GM21447 (cell line): Measurements from ENCODE around the gene PCSK5.

Experiments
- ATAC-seq: cut with Tn5 transposase; IDR thresholded peaks from one replicate; pipeline ENCODE4 v1.9.1; 2021; ENCODE audit not compliant: unreplicated experiment

The PCSK5 gene

DNA sequence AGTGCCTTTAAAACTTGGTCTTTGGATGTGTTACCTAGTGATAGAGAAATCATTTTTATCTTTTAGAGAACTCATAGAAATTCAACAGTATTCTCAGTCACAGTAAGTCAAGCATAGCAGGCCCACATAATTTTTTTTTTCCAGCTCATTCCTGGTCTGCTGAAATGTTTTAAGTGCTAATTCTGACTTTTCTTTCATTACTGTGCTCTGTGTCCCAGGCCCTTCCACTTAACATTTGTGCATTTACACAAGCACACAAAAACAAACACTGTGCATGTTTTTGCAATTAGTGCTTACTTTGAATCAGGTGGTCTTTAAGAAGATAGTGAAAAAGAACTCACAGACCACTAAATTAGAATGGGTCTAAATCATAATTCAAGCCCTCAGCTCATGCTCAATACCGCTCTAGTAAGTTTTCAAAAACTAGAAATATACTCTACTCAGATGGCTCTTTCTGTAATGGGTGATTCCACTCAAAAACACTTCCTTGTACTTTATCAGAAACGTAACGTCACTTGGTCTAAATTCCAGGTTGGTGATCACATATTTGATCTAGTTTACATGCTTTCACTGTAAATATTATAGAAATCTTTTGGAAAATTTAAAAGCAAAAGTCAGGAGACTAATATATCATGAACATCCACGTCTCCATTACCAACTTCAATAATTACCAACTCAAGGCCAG lies 107.8 kb downstream of the PCSK5 start:
- ATAC-seq: no peak

GRCh38 chr9:76001459-76001858 lies 111.0 kb downstream of the PCSK5 start:
- no peak for ATAC-seq

GRCh38 chr9:76003041-76003440 lies 112.6 kb downstream of the PCSK5 start:
- ATAC-seq: no peak

DNA sequence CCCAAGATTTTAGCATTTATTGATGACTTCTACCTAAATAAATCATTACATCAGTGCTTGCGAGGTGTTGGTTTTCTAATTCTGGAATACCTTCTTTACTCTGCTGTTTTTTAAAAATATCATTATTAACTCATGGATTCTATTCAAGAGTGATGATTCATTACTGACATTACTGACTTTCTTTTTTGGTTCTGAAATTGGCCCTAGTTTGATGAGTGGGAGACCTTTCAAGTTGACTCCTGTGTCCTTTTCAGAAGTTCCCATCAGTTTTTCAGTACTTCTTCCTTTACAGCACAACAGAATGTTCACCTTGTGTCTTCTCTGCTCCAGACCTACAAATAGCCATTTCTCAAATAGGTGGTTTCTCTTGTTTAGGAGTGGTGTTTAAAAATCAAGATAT lies 114.1 kb downstream of the PCSK5 start:
- peak; percentile 53 for ATAC-seq

DNA sequence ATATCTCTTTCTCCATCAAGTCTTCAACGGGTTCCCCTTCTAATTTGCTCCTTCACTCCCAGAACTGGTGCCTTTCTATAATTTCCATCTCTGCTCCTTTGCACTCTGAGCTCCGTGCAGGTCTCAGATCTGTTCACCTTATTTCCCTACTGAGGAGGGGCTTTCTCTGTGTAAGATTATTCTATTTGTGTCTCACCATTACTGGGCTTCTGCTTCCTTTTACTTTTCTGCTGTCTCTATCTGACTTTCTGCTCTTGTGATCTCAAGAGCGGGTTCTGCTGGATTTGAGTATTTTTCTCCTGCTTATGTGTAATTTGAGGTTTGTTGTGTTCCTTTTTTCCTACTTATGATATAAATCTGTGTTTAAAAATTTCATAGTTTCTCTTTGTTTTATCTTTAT lies 117.5 kb downstream of the PCSK5 start:
- ATAC-seq: no peak

- ATAC-seq: no peak
Observed at GRCh38 chr9:76013809-76014208, 123.3 kb downstream of the PCSK5 start.

DNA sequence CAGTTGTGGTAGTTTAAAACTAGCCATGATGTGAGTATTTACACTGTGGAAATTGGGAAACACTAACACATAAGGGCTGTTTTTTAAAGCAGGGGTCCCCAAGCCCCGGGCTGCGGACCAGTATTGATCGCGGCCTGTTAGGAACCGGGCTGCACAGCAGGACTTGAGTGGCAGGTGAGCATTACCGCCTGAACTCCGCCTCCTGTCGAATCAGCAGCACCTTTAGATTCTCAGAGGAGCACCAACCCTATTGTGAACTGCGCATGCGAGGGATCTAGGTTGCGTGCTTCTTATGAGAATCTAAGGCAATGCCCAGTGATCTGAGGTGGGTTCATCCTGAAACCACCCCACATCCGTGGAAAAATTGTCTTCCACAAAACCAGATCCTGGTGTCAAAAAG lies 127.8 kb downstream of the PCSK5 start:
- ATAC-seq: no peak

GRCh38 chr9:76018761-76019160 lies 128.3 kb downstream of the PCSK5 start:
- ATAC-seq: no peak

DNA sequence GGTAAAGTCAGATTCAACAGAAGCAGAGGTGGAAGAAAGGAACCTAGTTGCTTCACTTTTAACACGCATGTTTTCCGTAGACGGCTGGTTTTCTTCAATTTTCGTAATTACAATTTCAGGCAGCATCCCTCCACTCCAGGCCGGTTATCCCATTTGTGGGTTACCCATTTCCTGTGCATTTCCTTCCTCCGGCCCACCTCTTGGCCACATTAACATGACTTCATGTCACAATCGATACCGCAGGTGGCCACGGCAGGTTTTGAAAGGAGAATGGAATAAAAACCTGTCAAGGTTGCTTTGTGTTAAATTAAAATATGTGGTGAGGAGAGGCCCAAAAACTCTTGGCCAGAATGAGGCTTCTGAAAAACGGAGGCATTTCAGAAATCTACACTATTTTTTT lies 130.2 kb downstream of the PCSK5 start:
- no peak for ATAC-seq

- ATAC-seq: no peak
Observed at GRCh38 chr9:76022317-76022716, 131.8 kb downstream of the PCSK5 start.

- no peak for ATAC-seq
Observed at GRCh38 chr9:76023715-76024195, 133.3 kb downstream of the PCSK5 start.

- no peak for ATAC-seq
Observed at GRCh38 chr9:76025286-76025685, 134.8 kb downstream of the PCSK5 start.

DNA sequence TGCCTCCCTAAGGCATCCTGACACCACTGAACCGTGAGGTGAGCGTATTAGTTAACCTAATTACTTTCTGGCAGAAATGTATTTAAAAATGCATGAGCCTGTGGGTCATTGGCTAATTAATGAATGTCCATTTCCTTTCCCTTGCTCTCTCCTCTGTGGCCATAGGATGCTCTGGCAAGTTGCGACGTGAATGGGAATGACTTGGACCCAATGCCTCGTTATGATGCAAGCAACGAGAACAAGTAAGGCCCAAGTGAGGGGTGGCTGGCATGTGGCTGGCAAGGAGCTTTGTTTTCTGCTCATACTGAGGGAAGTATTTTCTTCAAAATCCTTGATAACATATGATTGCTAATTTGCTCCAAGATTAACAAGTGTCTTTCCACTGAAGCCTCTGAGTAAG lies 136.3 kb downstream of the PCSK5 start:
- no peak for ATAC-seq

- ATAC-seq: no peak
Observed at GRCh38 chr9:76027416-76027815, 136.9 kb downstream of the PCSK5 start.

DNA sequence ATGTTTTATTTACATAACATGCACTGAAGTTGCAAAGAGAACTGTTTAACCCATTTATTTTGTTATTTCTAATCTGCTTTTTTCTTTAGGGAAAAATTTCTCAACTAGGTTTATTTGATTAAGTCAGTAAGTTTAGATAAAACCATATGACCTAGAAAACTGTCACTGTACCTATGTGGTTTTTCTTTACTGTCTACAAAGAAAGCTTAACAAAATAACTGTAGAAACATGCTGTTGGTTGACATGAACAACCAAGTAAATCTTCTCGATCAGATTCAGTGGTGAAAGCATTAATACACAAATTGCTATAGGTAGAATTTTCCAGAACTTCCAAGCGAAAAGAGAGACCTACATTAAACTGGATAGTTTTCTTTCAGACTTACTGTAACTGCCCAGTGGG lies 137.4 kb downstream of the PCSK5 start:
- no peak for ATAC-seq

DNA sequence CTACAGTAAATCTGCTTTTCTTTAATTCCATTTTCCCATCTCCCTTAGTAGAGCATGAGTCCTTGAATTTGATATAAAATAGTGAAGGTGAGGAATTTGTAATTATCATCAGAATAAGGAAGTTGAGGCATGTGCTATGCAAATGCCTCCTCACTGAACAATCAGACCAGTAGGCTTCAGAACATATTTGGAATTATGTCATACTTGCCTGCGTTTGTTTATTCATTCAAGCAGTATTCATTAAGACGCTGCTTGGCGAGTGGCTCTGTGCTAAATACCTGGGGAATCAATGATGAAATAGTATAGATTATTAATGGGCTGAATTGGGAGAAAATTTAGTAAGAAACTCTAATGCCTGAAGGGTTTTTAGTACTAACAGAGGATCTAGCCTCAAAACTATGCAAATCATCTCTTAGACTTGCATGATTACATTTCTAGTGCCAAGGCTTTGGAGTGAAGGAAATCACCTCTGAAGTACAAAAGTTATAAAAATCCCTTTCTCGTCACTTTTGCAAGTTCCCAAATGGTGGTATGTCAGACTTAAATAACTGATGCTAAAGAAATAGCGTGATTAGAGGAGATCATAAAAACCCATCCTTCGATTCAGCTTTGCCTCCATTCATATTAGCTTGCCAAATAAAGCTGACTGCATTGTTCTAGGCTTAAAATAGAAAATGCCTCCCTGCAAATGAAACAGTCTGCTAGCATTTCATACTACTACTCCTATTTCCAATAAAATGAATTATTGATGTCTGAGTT lies 141.7 kb downstream of the PCSK5 start:
- ATAC-seq: no peak

- ATAC-seq: no peak
Observed at GRCh38 chr9:76032797-76033373, 142.4 kb downstream of the PCSK5 start.

DNA sequence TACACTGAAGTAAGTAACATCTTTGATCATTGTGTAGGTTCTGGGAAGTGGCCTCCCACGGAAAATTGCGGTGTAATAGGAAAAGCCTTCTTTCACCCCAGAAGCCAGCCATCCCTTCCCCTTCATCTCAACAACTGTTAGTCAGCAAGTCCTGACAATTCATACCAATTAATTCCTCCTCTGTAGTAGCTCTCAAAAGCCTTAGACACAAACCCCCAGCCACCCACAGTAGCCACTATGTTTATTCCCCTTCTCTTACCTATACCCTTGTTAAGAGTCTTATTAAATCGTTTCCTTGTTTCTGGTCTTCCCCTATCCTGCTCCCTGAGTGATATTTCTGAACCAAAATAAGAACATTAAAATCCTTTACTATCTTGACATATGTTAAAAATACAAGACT lies 143.6 kb downstream of the PCSK5 start:
- no peak for ATAC-seq

- ATAC-seq: no peak
Observed at GRCh38 chr9:76036762-76037161, 146.3 kb downstream of the PCSK5 start.

- no peak for ATAC-seq
Observed at GRCh38 chr9:76037587-76038225, 147.2 kb downstream of the PCSK5 start.

- no peak for ATAC-seq
Observed at GRCh38 chr9:76038431-76038830, 148.0 kb downstream of the PCSK5 start.
